ENCODE results near the gene NOD1.
"Not testable (repeated sequence)": the region's sequence is repeated elsewhere in the genome, so short reads cannot be mapped to it uniquely, and the experiment has no call there.

Gene NOD1

GRCh38 chr7:30420080-30420479 lies 58.5 kb downstream of the NOD1 start:
- DNase-seq (ENCODE audit: low read depth), result not testable (repeated sequence)

GRCh38 chr7:30413864-30414263 lies 64.7 kb downstream of the NOD1 start:
- no peak for DNase-seq (ENCODE audit: low read depth)

GRCh38 chr7:30412782-30413504 lies 65.6 kb downstream of the NOD1 start:
- DNase-seq (ENCODE audit: low read depth), result no peak

GRCh38 chr7:30411897-30412296 lies 66.7 kb downstream of the NOD1 start:
- DNase-seq (ENCODE audit: low read depth), result no peak

- no peak for DNase-seq (ENCODE audit: low read depth)
These were observed 67.4 kb downstream of the NOD1 start for GRCh38 chr7:30411173-30411572.

- DNase-seq (ENCODE audit: low read depth), result no peak
These were observed 71.7 kb downstream of the NOD1 start for GRCh38 chr7:30406664-30407425.

- no peak for DNase-seq (ENCODE audit: low read depth)
These were observed 73.4 kb downstream of the NOD1 start for GRCh38 chr7:30405179-30405578.

GRCh38 chr7:30403477-30403876 lies 75.1 kb downstream of the NOD1 start:
- no peak for DNase-seq (ENCODE audit: low read depth)

GRCh38 chr7:30396389-30396788 lies 82.2 kb downstream of the NOD1 start:
- no peak for DNase-seq (ENCODE audit: low read depth)

- DNase-seq (ENCODE audit: low read depth), result no peak
These were observed 82.9 kb downstream of the NOD1 start for GRCh38 chr7:30395676-30396075.

- no peak for DNase-seq (ENCODE audit: low read depth)
These were observed 86.8 kb downstream of the NOD1 start for GRCh38 chr7:30391806-30392205.

GRCh38 chr7:30390736-30391636 lies 87.6 kb downstream of the NOD1 start:
- DNase-seq (ENCODE audit: low read depth), result no peak

- DNase-seq (ENCODE audit: low read depth), result no peak
These were observed 88.8 kb downstream of the NOD1 start for GRCh38 chr7:30389791-30390190.

GRCh38 chr7:30382607-30383006 lies 96.0 kb downstream of the NOD1 start:
- no peak for DNase-seq (ENCODE audit: low read depth)

GRCh38 chr7:30380824-30381223 lies 97.8 kb downstream of the NOD1 start:
- not testable (repeated sequence) for DNase-seq (ENCODE audit: low read depth)

GRCh38 chr7:30380294-30380693 lies 98.3 kb downstream of the NOD1 start:
- DNase-seq (ENCODE audit: low read depth), result no peak

GRCh38 chr7:30379741-30380140 lies 98.8 kb downstream of the NOD1 start:
- no peak for DNase-seq (ENCODE audit: low read depth)

- no peak for DNase-seq (ENCODE audit: low read depth)
These were observed 99.5 kb downstream of the NOD1 start for GRCh38 chr7:30379131-30379530.

GRCh38 chr7:30378275-30378674 lies 100.3 kb downstream of the NOD1 start:
- no peak for DNase-seq (ENCODE audit: low read depth)
